OCI-LY7 (cell line): ENCODE results near the gene SYNGR2. TPM values are rescaled to one million over a fixed set of nuclear protein-coding genes. Genes with fewer than 3 reads are reported as not detected.

Source experiments
- BruUV-seq: library from RNA; stranded (reverse); fragments of 400-500 nt; replicated peaks from 2 replicates; lab custom pipeline; 2021; lab: Mats Ljungman, UMichigan
- CTCF ChIA-PET: fragments of 300-600 bp; sonication (Branson Sonifier 250); formaldehyde crosslinking; loops from one replicate; lab custom pipeline; 2022; ENCODE audit warnings: antibody characterized with exemption; ENCODE audit not compliant: unreplicated experiment; lab: Charles Lee
- POLR2A ChIA-PET: fragments of 300-600 bp; sonication (Branson Sonifier 250); formaldehyde crosslinking; loops from one replicate; lab custom pipeline; 2022; ENCODE audit warnings: antibody characterized with exemption; lab: Charles Lee
- DNase-seq: peaks from one replicate; pipeline ENCODE4 v3.0.0-alpha.2; 2015; ENCODE audit warnings: low spot score
- H2AFZ ChIP-seq: fragments of 200-600 bp; sonication (generic), shearing (Covaris generic); 2 replicates; pipeline ENCODE4 v1.6.1; 2014; ENCODE audit warnings: mild to moderate bottlenecking, antibody characterized with exemption, low read length, moderate library complexity
- H3K27ac ChIP-seq: fragments of 200-600 bp; sonication (generic); 2 replicates; pipeline ENCODE4 v1.5.1; 2014; ENCODE audit warnings: mixed run types, low read depth, mild to moderate bottlenecking, moderate library complexity, low read length, inconsistent platforms; ENCODE audit not compliant: poor library complexity, severe bottlenecking
- H3K36me3 ChIP-seq: fragments of 200-600 bp; sonication (generic); 2 replicates; pipeline ENCODE4 v1.6.1; 2014; ENCODE audit warnings: mild to moderate bottlenecking, antibody characterized with exemption, low read length, moderate library complexity, mixed read lengths; ENCODE audit not compliant: insufficient read depth
- H3K4me1 ChIP-seq: fragments of 200-600 bp; sonication (generic); 2 replicates; pipeline ENCODE4 v1.5.1; 2014; ENCODE audit warnings: mild to moderate bottlenecking, low read length; ENCODE audit not compliant: insufficient read depth, poor library complexity, severe bottlenecking
- H3K4me2 ChIP-seq: fragments of 200-600 bp; sonication (generic); 2 replicates; pipeline ENCODE4 v1.6.1; 2014; ENCODE audit warnings: mild to moderate bottlenecking, low read length
- H3K4me3 ChIP-seq: fragments of 200-600 bp; sonication (generic); 2 replicates; pipeline ENCODE4 v1.5.1; 2014; ENCODE audit warnings: mild to moderate bottlenecking, low read depth, low read length; ENCODE audit not compliant: poor library complexity, severe bottlenecking
- H3K79me2 ChIP-seq: fragments of 200-600 bp; sonication (generic); 2 replicates; pipeline ENCODE4 v1.6.1; 2016; ENCODE audit warnings: low read depth, mild to moderate bottlenecking, low read length, moderate library complexity, mixed read lengths; ENCODE audit not compliant: insufficient read depth
- H3K9me2 ChIP-seq: fragments of 200-600 bp; sonication (generic); 2 replicates; pipeline ENCODE4 v1.6.1; 2016; ENCODE audit warnings: mild to moderate bottlenecking, low read length, mixed read lengths; ENCODE audit not compliant: insufficient read depth
- H3K9me3 ChIP-seq: fragments of 200-600 bp; sonication (generic); 2 replicates; pipeline ENCODE4 v1.6.1; 2014; ENCODE audit warnings: mild to moderate bottlenecking, mixed run types, low read length, mixed read lengths
- H4K20me1 ChIP-seq: fragments of 200-600 bp; sonication (generic); 2 replicates; pipeline ENCODE4 v1.6.1; 2014; ENCODE audit warnings: mild to moderate bottlenecking, antibody characterized with exemption, low read length, moderate library complexity, mixed read lengths; ENCODE audit not compliant: insufficient read depth
- EZH2phosphoT487 ChIP-seq: fragments of 200-600 bp; sonication (generic); IDR thresholded peaks from 2 replicates; pipeline ENCODE4 v1.6.1; 2018; ENCODE audit warnings: low read depth, borderline replicate concordance, mild to moderate bottlenecking, mixed run types, antibody characterized with exemption, low read length, moderate library complexity, mixed read lengths
- intact Hi-C: fragments of 100-400 bp; cut with micrococcal nuclease; formaldehyde crosslinking; loops from one replicate; pipeline ENCODE4 v1.10.0; 2022; ENCODE audit not compliant: unreplicated experiment
- total RNA-seq, 2 experiments: library from RNA; depleted of rRNA in 1 of 2; stranded (reverse); fragments of >200 nt in 1 of 2; shearing (Covaris generic) in 1 of 2; gene quantifications; 2 replicates each; pipeline ENCODE4 v1.2.3, GENCODE V29; 2014 to 2022
- TF ChIP-seq, protein P1 (sequence below): fragments of 200-600 bp; sonication (generic); conservative IDR thresholded peaks from 2 replicates; pipeline ENCODE4 v1.5.1; 2014; ENCODE audit warnings: mild to moderate bottlenecking, antibody characterized with exemption, low read length, moderate library complexity, mixed read lengths

Gene SYNGR2
- total RNA-seq, 2 experiments from 2014 or later = 35.4 to 44.9 TPM

DNA sequence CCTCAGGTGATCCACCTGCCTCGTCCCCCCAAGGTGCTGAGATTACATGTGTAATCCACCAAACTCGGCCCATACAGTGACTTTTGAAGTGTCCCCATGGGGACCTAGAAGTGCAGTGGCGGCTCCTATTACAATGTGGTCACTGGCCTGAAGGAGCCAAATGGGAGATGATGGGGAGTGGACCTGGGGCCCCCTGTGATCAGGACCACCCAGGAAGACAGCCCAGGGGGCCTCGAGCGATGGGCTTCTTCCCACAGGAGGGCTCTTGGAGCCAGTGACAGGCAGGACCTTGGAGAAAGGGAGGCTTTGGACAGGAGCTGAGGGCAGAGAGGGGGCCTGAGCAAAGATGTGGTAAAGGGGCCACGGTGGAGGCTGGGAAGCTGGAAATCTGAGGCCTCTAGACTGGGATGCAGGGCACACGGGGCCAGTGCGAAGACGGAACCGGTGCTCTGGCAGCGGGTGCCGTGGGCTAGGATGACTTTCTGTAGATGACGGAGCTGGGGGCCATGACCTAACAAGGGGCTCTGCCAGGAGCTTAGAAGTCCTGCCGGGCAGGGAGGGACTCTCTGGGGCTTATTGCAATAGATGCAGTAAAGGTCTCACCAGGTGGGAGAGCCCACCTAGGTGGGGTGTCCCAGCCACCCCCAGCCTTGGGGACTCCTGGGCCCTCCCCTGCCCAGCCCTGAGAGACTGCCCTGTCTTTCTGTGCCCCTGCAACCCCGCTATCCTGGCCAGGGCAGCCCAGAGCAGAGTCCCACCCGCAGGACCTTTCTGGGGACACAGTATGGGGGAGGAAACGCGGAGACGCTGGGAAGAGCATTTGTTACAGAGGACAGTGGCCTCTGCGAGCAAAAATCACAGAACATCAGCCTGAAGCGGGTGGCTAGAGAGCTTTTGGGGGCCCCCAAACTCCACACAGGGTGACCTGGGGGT lies 24.9 kb upstream of the SYNGR2 start:
- DNase-seq = no peak
- Histone ChIP-seq H3K4me2 (no peak overlapping the region), H3K4me1 (peaks cover 36% of the 10 kb centered on the region), H4K20me1 (no peaks in the 10 kb centered on the region), H3K79me2 (no peaks in the 10 kb centered on the region), H3K9me3 (no peaks in the 10 kb centered on the region), H3K27ac (no peak overlapping the region), H2AFZ (no peak overlapping the region), H3K36me3 (peaks cover 13% of the 10 kb centered on the region), H3K4me3 (no peak overlapping the region), H3K9me2 (no peaks in the 10 kb centered on the region)
- intact Hi-C loops = no loop called here
- TF ChIP-seq, protein P1, sequence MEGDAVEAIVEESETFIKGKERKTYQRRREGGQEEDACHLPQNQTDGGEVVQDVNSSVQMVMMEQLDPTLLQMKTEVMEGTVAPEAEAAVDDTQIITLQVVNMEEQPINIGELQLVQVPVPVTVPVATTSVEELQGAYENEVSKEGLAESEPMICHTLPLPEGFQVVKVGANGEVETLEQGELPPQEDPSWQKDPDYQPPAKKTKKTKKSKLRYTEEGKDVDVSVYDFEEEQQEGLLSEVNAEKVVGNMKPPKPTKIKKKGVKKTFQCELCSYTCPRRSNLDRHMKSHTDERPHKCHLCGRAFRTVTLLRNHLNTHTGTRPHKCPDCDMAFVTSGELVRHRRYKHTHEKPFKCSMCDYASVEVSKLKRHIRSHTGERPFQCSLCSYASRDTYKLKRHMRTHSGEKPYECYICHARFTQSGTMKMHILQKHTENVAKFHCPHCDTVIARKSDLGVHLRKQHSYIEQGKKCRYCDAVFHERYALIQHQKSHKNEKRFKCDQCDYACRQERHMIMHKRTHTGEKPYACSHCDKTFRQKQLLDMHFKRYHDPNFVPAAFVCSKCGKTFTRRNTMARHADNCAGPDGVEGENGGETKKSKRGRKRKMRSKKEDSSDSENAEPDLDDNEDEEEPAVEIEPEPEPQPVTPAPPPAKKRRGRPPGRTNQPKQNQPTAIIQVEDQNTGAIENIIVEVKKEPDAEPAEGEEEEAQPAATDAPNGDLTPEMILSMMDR = no peak
- TF ChIP-seq EZH2phosphoT487 = no peak
- POLR2A ChIA-PET = interaction anchor here (1.0 kb wide), 1 partner anchor 8 kb away, joined by 3 read pairs; no protein-coding TSS in a partner anchor
- no TSS peak for BruUV-seq
- CTCF ChIA-PET = interaction anchor here (0.6 kb wide), 1 partner anchor 26 kb away, joined by 3 read pairs; no protein-coding TSS in a partner anchor

DNA sequence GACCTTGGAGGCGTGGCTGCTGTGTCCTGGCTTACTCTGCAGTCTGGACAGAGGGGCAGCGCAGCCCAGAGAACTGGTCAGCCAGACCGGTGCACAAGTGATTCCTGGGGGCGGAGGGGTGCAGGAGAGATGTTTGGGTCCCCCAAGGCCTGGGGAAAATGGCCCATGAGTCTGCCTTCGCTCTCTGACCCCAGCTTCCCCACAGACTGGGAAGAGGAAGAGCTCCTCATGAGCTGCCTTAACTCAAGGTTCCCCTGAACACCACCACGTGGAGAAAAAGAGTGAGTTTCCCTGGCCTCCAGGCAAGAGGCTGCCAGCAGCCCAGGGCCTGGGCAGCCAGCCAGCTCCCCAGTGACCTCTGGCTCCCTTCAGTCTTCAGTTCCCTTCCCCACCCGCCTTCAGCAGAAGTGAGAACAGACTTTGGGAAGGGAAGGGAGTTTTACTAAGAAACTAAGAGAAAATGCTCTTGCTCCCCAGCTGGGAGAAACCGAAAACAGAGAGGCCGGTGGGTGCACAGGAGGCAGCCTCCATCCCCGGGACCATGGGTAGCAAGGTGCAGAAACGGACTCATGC lies 24.1 kb upstream of the SYNGR2 start:
- Histone ChIP-seq H2AFZ (no peak overlapping the region), H3K4me3 (no peak overlapping the region), H3K36me3 (peaks cover 13% of the 10 kb centered on the region), H4K20me1 (no peaks in the 10 kb centered on the region), H3K27ac (no peak overlapping the region), H3K9me2 (no peaks in the 10 kb centered on the region), H3K4me2 (no peak overlapping the region), H3K79me2 (no peaks in the 10 kb centered on the region), H3K9me3 (no peaks in the 10 kb centered on the region), H3K4me1 (peaks cover 40% of the 10 kb centered on the region)
- DNase-seq = no peak
- TF ChIP-seq, protein P1 = 0 out of 2 replicates have a peak, but pooled peaks have one; percentile 17
- TF ChIP-seq EZH2phosphoT487 = no peak
- no TSS peak for BruUV-seq
- intact Hi-C loops = no loop called here
- POLR2A ChIA-PET = interaction anchor here (0.8 to 1.0 kb wide), 2 partner anchors 9 kb away, joined by 3 read pairs; no protein-coding TSS in a partner anchor
- CTCF ChIA-PET = no interaction called here
